HG03439 (cell line): ENCODE results near the gene BPIFB6.
"Not testable (repeated sequence)": the region's sequence is repeated elsewhere in the genome, so short reads cannot be mapped to it uniquely, and the experiment has no call there.

ENCODE experiments used
- ATAC-seq: cut with Tn5 transposase; IDR thresholded peaks from one replicate; pipeline ENCODE4 v1.9.1; 2021; ENCODE audit warnings: mild to moderate bottlenecking, moderate library complexity; ENCODE audit not compliant: unreplicated experiment

Gene BPIFB6

GRCh38 chr20:33027769-33028751, 3.4 kb upstream of the BPIFB6 start:
- no peak for ATAC-seq

- no peak for ATAC-seq
These were observed 2.6 kb upstream of the BPIFB6 start for GRCh38 chr20:33028875-33029274.

GRCh38 chr20:33030076-33030475, 1.4 kb upstream of the BPIFB6 start:
- no peak for ATAC-seq

- no peak for ATAC-seq
These were observed 879 bp upstream of the BPIFB6 start for GRCh38 chr20:33030569-33030968.

- ATAC-seq = no peak
These were observed 1.1 kb downstream of the BPIFB6 start for GRCh38 chr20:33032555-33032954.

- ATAC-seq = no peak
These were observed 1.9 kb downstream of the BPIFB6 start for GRCh38 chr20:33033381-33033780.

- no peak for ATAC-seq
These were observed 2.7 kb downstream of the BPIFB6 start for GRCh38 chr20:33034115-33034514.

- no peak for ATAC-seq
These were observed 3.5 kb downstream of the BPIFB6 start for GRCh38 chr20:33034901-33035492.

- ATAC-seq = no peak
These were observed 6.0 kb downstream of the BPIFB6 start for GRCh38 chr20:33037456-33037855.

- ATAC-seq = no peak
These were observed 6.8 kb downstream of the BPIFB6 start for GRCh38 chr20:33038243-33038642.

- no peak for ATAC-seq
These were observed 11.0 kb downstream of the BPIFB6 start for GRCh38 chr20:33042430-33042829.

GRCh38 chr20:33042983-33043730, 11.7 kb downstream of the BPIFB6 start:
- ATAC-seq = no peak

- ATAC-seq = no peak
These were observed 12.3 kb downstream of the BPIFB6 start for GRCh38 chr20:33043731-33044181.

- not testable (repeated sequence) for ATAC-seq
These were observed 13.8 kb downstream of the BPIFB6 start for GRCh38 chr20:33045129-33045721.

- no peak for ATAC-seq
These were observed 15.0 kb downstream of the BPIFB6 start for GRCh38 chr20:33046412-33046811.

- ATAC-seq = no peak
These were observed 19.9 kb downstream of the BPIFB6 start for GRCh38 chr20:33051333-33051732.

GRCh38 chr20:33053291-33054106, 22.1 kb downstream of the BPIFB6 start, which contains the start of gene BPIFB3:
BPIFB3 (plus strand) TSS chr20:33053903; CDS start chr20:33055436, 1,533 bp downstream.
- ATAC-seq = no peak

- no peak for ATAC-seq
These were observed 22.9 kb downstream of the BPIFB6 start for GRCh38 chr20:33054381-33054780.

- no peak for ATAC-seq
These were observed 23.3 kb downstream of the BPIFB6 start for GRCh38 chr20:33054791-33055190.

- ATAC-seq = no peak
These were observed 27.7 kb downstream of the BPIFB6 start for GRCh38 chr20:33059136-33059535.
